HepG2 (cell line): ENCODE data around the gene F9. TPM values are rescaled to one million over a fixed set of nuclear protein-coding genes. Genes with fewer than 3 reads are reported as not detected.

Experiments
- ATAC-seq: fragments of 200-7000 bp; cut with Tn5 transposase; 3 replicates; pipeline ENCODE4 v1.9.1; 2020; ENCODE audit warnings: mild to moderate bottlenecking, moderate library complexity
- BruUV-seq: library from RNA; stranded (reverse); fragments of 400-500 nt; replicated peaks from 2 replicates; lab custom pipeline; 2021; lab: Mats Ljungman, UMichigan
- CTCF ChIA-PET: fragments of 300-600 bp; formaldehyde crosslinking; extraction: SDS; loops from one replicate; lab custom pipeline; 2021; ENCODE audit warnings: low total read pairs, inconsistent platforms, low intra/inter-chr PET ratio; lab: Yijun Ruan, JAX
- POLR2A ChIA-PET: fragments of 350-600 bp; sonication (Branson Sonifier 250); formaldehyde crosslinking; loops from one replicate; lab custom pipeline; 2020; ENCODE audit warnings: antibody characterized with exemption, inconsistent platforms; lab: Yijun Ruan, JAX
- DNase-seq: peaks from one replicate; pipeline ENCODE4 v3.0.0-alpha.2; 2015; ENCODE audit warnings: low spot score
- FAIRE-seq: peaks from 3 replicates; lab custom pipeline; 2011; peaks lifted over from hg19 to GRCh38; lab: Jason Lieb, UNC
- H2AFZ ChIP-seq: one replicate; pipeline ENCODE4 v1.6.1; 2011; ENCODE audit warnings: low read length, inconsistent platforms
- H3K27ac ChIP-seq: fragments of 300-600 bp; 3 replicates; pipeline ENCODE4 v1.8.0; 2011; ENCODE audit warnings: mixed run types, mild to moderate bottlenecking, mixed read lengths, low read length, inconsistent platforms; ENCODE audit not compliant: insufficient read depth; ENCODE audit errors: extremely low read length
- H3K27me3 ChIP-seq, 2 experiments: fragments of 200-600 bp in 1 of 2; 2 replicates in 1 of 2; 3 replicates in 1 of 2; pipeline versions ENCODE4 v1.6.0 to v1.8.0; 2011; ENCODE audit warnings: low read length in 2 of 2, mild to moderate bottlenecking in 2 of 2, moderate library complexity in 2 of 2, inconsistent platforms in 1 of 2; ENCODE audit not compliant: insufficient read depth in 2 of 2, control insufficient read depth in 1 of 2
- H3K36me3 ChIP-seq, 2 experiments: fragments of 200-600 bp in 1 of 2; replicated peaks in 1 of 2; 2 replicates in 1 of 2; 3 replicates in 1 of 2; pipeline versions ENCODE4 v1.5.1 to v1.8.0; 2011; ENCODE audit warnings: low read length in 2 of 2, inconsistent platforms in 1 of 2; ENCODE audit not compliant: insufficient read depth in 2 of 2, control insufficient read depth in 1 of 2
- H3K4me1 ChIP-seq: 2 replicates; pipeline ENCODE4 v1.5.1; 2012; ENCODE audit warnings: low read length, inconsistent platforms; ENCODE audit not compliant: insufficient read depth
- H3K4me2 ChIP-seq: 2 replicates; pipeline ENCODE4 v1.6.0; 2011; ENCODE audit warnings: low read depth, low read length, inconsistent platforms
- H3K4me3 ChIP-seq, 3 experiments: fragments of 200-600 bp in 1 of 3; sonication (generic), shearing (Covaris generic) in 1 of 3; replicated peaks in 1 of 3; 2 replicates each; pipeline ENCODE4 v1.5.1; 2011 to 2016; ENCODE audit warnings: low read length in 3 of 3, inconsistent platforms in 2 of 3, low read depth in 2 of 3, mild to moderate bottlenecking in 2 of 3, control low read depth in 1 of 3, mixed read lengths in 1 of 3; ENCODE audit not compliant: insufficient read depth in 1 of 3
- H3K79me2 ChIP-seq: one replicate; pipeline ENCODE4 v1.6.1; 2011; ENCODE audit warnings: low read length, inconsistent platforms; ENCODE audit not compliant: insufficient read depth
- H3K9ac ChIP-seq: 2 replicates; pipeline ENCODE4 v1.6.0; 2011; ENCODE audit warnings: mild to moderate bottlenecking, low read depth, low read length, inconsistent platforms; ENCODE audit not compliant: insufficient read depth
- H3K9me3 ChIP-seq: 2 replicates; pipeline ENCODE4 v1.5.1; 2012; ENCODE audit warnings: mild to moderate bottlenecking, low read length
- H4K20me1 ChIP-seq: 2 replicates; pipeline ENCODE4 v1.6.0; 2011; ENCODE audit warnings: inconsistent platforms, mild to moderate bottlenecking, low read length, moderate library complexity; ENCODE audit not compliant: insufficient read depth
- BRD4 ChIP-seq: sonication (generic); formaldehyde crosslinking; IDR thresholded peaks from 2 replicates; pipeline ENCODE4 v1.4.0; 2020; ENCODE audit warnings: missing genetic modification reagents
- DRAP1 ChIP-seq: IDR thresholded peaks from 2 replicates; pipeline ENCODE4 v1.6.1; 2016; ENCODE audit warnings: missing genetic modification reagents, missing compliant biosample characterization
- PCBP2 ChIP-seq: fragments of 200-400 bp; formaldehyde crosslinking; optimal IDR thresholded peaks from 2 replicates; pipeline ENCODE3; 2018; ENCODE audit warnings: low read length, low read depth; ENCODE audit not compliant: poor library complexity, severe bottlenecking
- PRPF4 ChIP-seq: fragments of 200-400 bp; formaldehyde crosslinking; IDR thresholded peaks from 2 replicates; pipeline ENCODE4 v1.6.1; 2016; ENCODE audit warnings: low read length, low read depth; ENCODE audit not compliant: poor library complexity, severe bottlenecking
- SKI ChIP-seq: fragments of 450-650 bp; IDR thresholded peaks from one replicate; pipeline ENCODE4 v1.6.1; 2018; ENCODE audit warnings: mild to moderate bottlenecking; ENCODE audit not compliant: partially characterized antibody
- SRSF4 ChIP-seq: fragments of 200-400 bp; formaldehyde crosslinking; IDR thresholded peaks from one replicate; pipeline ENCODE4 v1.6.1; 2018; ENCODE audit warnings: mild to moderate bottlenecking, low read depth, low read length, moderate library complexity; ENCODE audit not compliant: poor library complexity, severe bottlenecking
- ZNF432 ChIP-seq: sonication (generic); formaldehyde crosslinking; IDR thresholded peaks from 2 replicates; pipeline ENCODE4 v1.5.0; 2020; ENCODE audit warnings: missing genetic modification reagents, mild to moderate bottlenecking, borderline replicate concordance
- ZNF484 ChIP-seq: sonication (generic); formaldehyde crosslinking; IDR thresholded peaks from 2 replicates; pipeline ENCODE4 v1.5.1; 2020; ENCODE audit warnings: mild to moderate bottlenecking, low read depth, missing genetic modification reagents, borderline replicate concordance
- ZNF607 ChIP-seq: sonication (generic); formaldehyde crosslinking; IDR thresholded peaks from 2 replicates; pipeline ENCODE4 v1.5.1; 2020; ENCODE audit warnings: missing genetic modification reagents, mild to moderate bottlenecking, borderline replicate concordance
- ZNF639 ChIP-seq: conservative IDR thresholded peaks from 2 replicates; pipeline ENCODE4 v1.6.1; 2018; ENCODE audit warnings: missing genetic modification reagents
- ZNF747 ChIP-seq: sonication (generic); formaldehyde crosslinking; IDR thresholded peaks from 2 replicates; pipeline ENCODE4 v1.8.1; 2023; ENCODE audit warnings: missing genetic modification reagents, mild to moderate bottlenecking, borderline replicate concordance
- ZNF816 ChIP-seq: sonication (generic); formaldehyde crosslinking; IDR thresholded peaks from 2 replicates; pipeline ENCODE4 v1.8.0; 2022; ENCODE audit warnings: missing genetic modification reagents, mild to moderate bottlenecking, borderline replicate concordance
- WGBS: methylation state at CpG from one replicate; pipeline ENCODE4 v1.1.6; 2017; ENCODE audit warnings: low lambda C conversion rate; 5-methylcytosine and 5-hydroxymethylcytosine counted together
- in situ Hi-C: cut with HindIII; loops from 2 replicates; pipeline ENCODE4 v1.10.0; 2017; ENCODE audit warnings: low pct_unique_long_range_greater_than_20kb; ENCODE audit not compliant: extremely low pct_ligation_motif_present
- intact Hi-C: fragments of 100-400 bp; cut with micrococcal nuclease; formaldehyde crosslinking; loops from one replicate; pipeline ENCODE4 v1.10.0; 2022; ENCODE audit not compliant: unreplicated experiment
- polyA plus RNA-seq, 8 experiments: library from polyadenylated mRNA; depleted of rRNA in 3 of 8; stranded (reverse) in 7 of 8; unstranded in 1 of 8; fragments of >200 nt; fragmentation: Illumina TruSeq in 4 of 8; extraction: Trizol in 4 of 8; gene quantifications; 2 replicates each; pipeline versions ENCODE4 v1.2.1 to v1.2.3, GENCODE V29; 2011 to 2016; ENCODE audit warnings: low read depth in 4 of 8, missing spikeins in 1 of 8, mixed read lengths in 1 of 8; ENCODE audit not compliant: insufficient read depth in 1 of 8
- total RNA-seq, 5 experiments: library from RNA; depleted of rRNA; stranded (reverse); fragments of >200 nt; fragmentation: Illumina TruSeq; extraction: Trizol; gene quantifications; 2 replicates each; pipeline ENCODE4 v1.2.3, GENCODE V29; 2016; ENCODE audit warnings: low read depth in 1 of 5

The F9 gene
- total and polyA plus RNA-seq, 2 of the 13 experiments (the other 11 are each of a cell fraction or from before 2014, with no cell fraction given), result not detected

- no peak for FAIRE-seq
- TF ChIP-seq ZNF639 (CRISPR knock-in tag), result no peak
- no peak for TF ChIP-seq ZNF816 (CRISPR knock-in tag)
- TF ChIP-seq DRAP1, result no peak
- TF ChIP-seq, all 625 proteins: peak for 0
- CTCF ChIA-PET, result no interaction called here
These were observed 8.6 kb downstream of the F9 start for GRCh38 chrX:139538907-139539790.

GRCh38 chrX:139542652-139543051 is 12.1 kb downstream of the F9 start:
- H3K4me1 ChIP-seq, result no peaks in the 10 kb centered on the region
- no peak for DNase-seq
- no peaks in the 10 kb centered on the region for H3K36me3 ChIP-seq
- no peak overlapping the region for H3K4me2 ChIP-seq
- CTCF ChIA-PET, result no interaction called here
- POLR2A ChIA-PET, result no interaction called here
- FAIRE-seq, result no peak
- BruUV-seq, result no TSS peak
- H4K20me1 ChIP-seq, result no peaks in the 10 kb centered on the region
- no peaks in the 10 kb centered on the region for H3K27me3 ChIP-seq
- no peak overlapping the region for H3K27ac ChIP-seq
- no peaks in the 10 kb centered on the region for H3K9me3 ChIP-seq
- ATAC-seq, result no peak
- H3K79me2 ChIP-seq, result no peaks in the 10 kb centered on the region
- intact Hi-C loops, result no loop called here
- H3K4me3 ChIP-seq, result no peak overlapping the region
- no peak overlapping the region for H3K9ac ChIP-seq
- in situ Hi-C loops, result no loop called here
- no peak overlapping the region for H2AFZ ChIP-seq
- WGBS, result 0% methylated on average over 1 of the region's 1 CpG
- TF ChIP-seq SKI, result no peak
- TF ChIP-seq ZNF607 (CRISPR knock-in tag), result no peak
- no peak for TF ChIP-seq ZNF432 (CRISPR knock-in tag)
- no peak for TF ChIP-seq ZNF747 (CRISPR knock-in tag)
- no peak for TF ChIP-seq PRPF4
- no peak for TF ChIP-seq SRSF4
- no peak for TF ChIP-seq BRD4 (CRISPR knock-in tag)
- no peak for TF ChIP-seq PCBP2
- TF ChIP-seq ZNF484 (CRISPR knock-in tag), result no peak

More at GRCh38 chrX:139538907-139539790, 8.6 kb downstream of the F9 start:
- no peaks in the 10 kb centered on the region for H4K20me1 ChIP-seq
- in situ Hi-C loops (no loop called here), intact Hi-C loops (no loop called here)
- no peak overlapping the region for H2AFZ ChIP-seq
- H3K27ac ChIP-seq, result no peak overlapping the region
- DNase-seq (no peak), ATAC-seq (no peak)
- no peak overlapping the region for H3K4me3 ChIP-seq
- H3K27me3 ChIP-seq, result no peaks in the 10 kb centered on the region
- BruUV-seq, result no TSS peak
- 0% methylated on average over 3 of the region's 3 CpGs for WGBS
- no peaks in the 10 kb centered on the region for H3K4me1 ChIP-seq
- no peaks in the 10 kb centered on the region for H3K9me3 ChIP-seq
- POLR2A ChIA-PET, result no interaction called here
- H3K9ac ChIP-seq, result no peak overlapping the region
- H3K36me3 ChIP-seq, result no peaks in the 10 kb centered on the region
- no peaks in the 10 kb centered on the region for H3K79me2 ChIP-seq
- no peak overlapping the region for H3K4me2 ChIP-seq
